ENCODE results near the gene SLC9C1.

GRCh38 chr3:112297714-112298113 lies 3.7 kb upstream of the SLC9C1 start:
- TF ChIP-seq GATA2 (IDR thresholded peaks at IDR 0.05; ENCODE audit: low read depth, low read length) (no peak), GATA3 (IDR thresholded peaks at IDR 0.05; ENCODE audit: low read depth, low read length) (no peak)

Measured in SH-SY5Y (cell line).